Measurements from ENCODE around the gene ITGA11. TPM values are rescaled to one million over a fixed set of nuclear protein-coding genes. Genes with fewer than 3 reads are reported as not detected.

The ITGA11 gene
- polyA plus RNA-seq, 1 of the 3 experiments (the other 2 are of a cell fraction): 0.49 TPM

DNA sequence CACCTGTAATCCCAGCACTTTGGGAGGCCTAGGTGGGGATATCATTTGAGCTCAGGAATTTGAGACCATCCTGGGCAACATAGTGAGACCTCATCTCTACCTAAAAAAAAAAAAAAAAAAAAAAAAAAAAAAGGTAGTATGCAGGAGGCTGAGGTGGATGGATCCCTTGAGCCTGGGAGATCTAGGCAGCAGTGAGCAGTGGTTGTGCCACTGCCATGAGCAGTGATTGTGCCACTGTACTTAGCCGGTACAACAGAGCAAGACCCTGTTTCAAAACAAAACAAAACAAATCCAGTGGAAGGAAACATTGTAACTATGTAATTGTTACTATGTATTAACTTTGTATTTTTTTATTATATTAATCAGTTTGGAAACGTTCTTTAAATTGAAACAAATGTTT is 148.6 kb downstream of the ITGA11 start (continued):
- TF ChIP-seq POLR2AphosphoS5 (IDR thresholded peaks at IDR 0.05; ENCODE audit: low read depth, low read length) (no peak), EP300 (IDR thresholded peaks at IDR 0.05; ENCODE audit: borderline replicate concordance in 1 of 2, low read depth in 1 of 2, low read length in 1 of 2) (no peak), GATA2 (CRISPR knock-in tag; IDR thresholded peaks at IDR 0.05) (no peak), CHD2 (IDR thresholded peaks at IDR 0.05; ENCODE audit: low read length, partially characterized antibody) (no peak), FOXJ3 (CRISPR knock-in tag; IDR thresholded peaks at IDR 0.05) (no peak), MEF2A (IDR thresholded peaks at IDR 0.05; ENCODE audit: borderline replicate concordance, low read depth) (no peak), JUND (IDR thresholded peaks at IDR 0.05) (no peak), FOXM1 (IDR thresholded peaks at IDR 0.05; ENCODE audit: low read depth) (no peak), GABPA (IDR thresholded peaks at IDR 0.05; ENCODE audit: low read depth) (no peak), YY1 (IDR thresholded peaks at IDR 0.05; ENCODE audit: low read depth) (no peak)
- TF ChIP-seq, protein P1, sequence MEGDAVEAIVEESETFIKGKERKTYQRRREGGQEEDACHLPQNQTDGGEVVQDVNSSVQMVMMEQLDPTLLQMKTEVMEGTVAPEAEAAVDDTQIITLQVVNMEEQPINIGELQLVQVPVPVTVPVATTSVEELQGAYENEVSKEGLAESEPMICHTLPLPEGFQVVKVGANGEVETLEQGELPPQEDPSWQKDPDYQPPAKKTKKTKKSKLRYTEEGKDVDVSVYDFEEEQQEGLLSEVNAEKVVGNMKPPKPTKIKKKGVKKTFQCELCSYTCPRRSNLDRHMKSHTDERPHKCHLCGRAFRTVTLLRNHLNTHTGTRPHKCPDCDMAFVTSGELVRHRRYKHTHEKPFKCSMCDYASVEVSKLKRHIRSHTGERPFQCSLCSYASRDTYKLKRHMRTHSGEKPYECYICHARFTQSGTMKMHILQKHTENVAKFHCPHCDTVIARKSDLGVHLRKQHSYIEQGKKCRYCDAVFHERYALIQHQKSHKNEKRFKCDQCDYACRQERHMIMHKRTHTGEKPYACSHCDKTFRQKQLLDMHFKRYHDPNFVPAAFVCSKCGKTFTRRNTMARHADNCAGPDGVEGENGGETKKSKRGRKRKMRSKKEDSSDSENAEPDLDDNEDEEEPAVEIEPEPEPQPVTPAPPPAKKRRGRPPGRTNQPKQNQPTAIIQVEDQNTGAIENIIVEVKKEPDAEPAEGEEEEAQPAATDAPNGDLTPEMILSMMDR (IDR thresholded peaks at IDR 0.05): no peak
- TF ChIP-seq, protein P2, sequence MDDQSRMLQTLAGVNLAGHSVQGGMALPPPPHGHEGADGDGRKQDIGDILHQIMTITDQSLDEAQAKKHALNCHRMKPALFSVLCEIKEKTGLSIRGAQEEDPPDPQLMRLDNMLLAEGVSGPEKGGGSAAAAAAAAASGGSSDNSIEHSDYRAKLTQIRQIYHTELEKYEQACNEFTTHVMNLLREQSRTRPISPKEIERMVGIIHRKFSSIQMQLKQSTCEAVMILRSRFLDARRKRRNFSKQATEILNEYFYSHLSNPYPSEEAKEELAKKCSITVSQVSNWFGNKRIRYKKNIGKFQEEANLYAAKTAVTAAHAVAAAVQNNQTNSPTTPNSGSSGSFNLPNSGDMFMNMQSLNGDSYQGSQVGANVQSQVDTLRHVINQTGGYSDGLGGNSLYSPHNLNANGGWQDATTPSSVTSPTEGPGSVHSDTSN (IDR thresholded peaks at IDR 0.05): no peak
- TF ChIP-seq, protein P3, sequence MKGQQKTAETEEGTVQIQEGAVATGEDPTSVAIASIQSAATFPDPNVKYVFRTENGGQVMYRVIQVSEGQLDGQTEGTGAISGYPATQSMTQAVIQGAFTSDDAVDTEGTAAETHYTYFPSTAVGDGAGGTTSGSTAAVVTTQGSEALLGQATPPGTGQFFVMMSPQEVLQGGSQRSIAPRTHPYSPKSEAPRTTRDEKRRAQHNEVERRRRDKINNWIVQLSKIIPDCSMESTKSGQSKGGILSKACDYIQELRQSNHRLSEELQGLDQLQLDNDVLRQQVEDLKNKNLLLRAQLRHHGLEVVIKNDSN (IDR thresholded peaks at IDR 0.05; ENCODE audit: borderline replicate concordance, low read depth): no peak

DNA sequence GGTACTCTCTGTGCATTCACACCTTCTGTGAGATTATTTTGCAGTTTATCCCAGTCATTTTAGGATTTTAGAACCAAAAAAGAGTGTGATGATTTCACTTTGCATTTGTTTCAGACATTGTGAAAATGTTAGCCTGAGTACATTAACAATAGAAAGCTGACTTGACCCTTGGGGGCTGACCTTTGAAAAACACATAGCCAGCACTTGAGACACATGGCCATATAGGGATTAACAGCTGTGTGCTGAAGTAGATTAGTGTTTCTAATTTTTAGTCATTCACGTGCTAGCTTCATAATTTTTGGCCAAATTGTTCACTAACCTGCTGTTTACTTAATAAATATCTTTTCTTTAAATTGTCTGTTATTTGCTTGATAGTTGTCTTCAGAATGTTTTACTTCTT is 151.0 kb downstream of the ITGA11 start:
- Histone ChIP-seq H3K79me2 (ENCODE audit: insufficient read depth) (peaks cover 93% of the 10 kb centered on the region), H3K36me3 (replicated peaks in 1 of 2; ENCODE audit: control insufficient read depth in 1 of 2, insufficient read depth in 2 of 2, low read length in 1 of 2) (peaks cover 13 to 27% of the 10 kb centered on the region in 2 experiments), H3K27me3 (ENCODE audit: insufficient read depth) (no peaks in the 10 kb centered on the region), H3K4me2 (peak overlapping the region; percentile 82), H2AFZ (ENCODE audit: low read depth) (no peak overlapping the region), H3K9me3 (no peaks in the 10 kb centered on the region), H3K9ac (peak overlapping the region; percentile 98; the same call in 1 of the 2 replicates), H3K9me2 (no peaks in the 10 kb centered on the region), H3K4me1 (ENCODE audit: control insufficient read depth in 1 of 2, insufficient read depth in 2 of 2, low read depth in 1 of 2, low read length in 1 of 2) (peaks cover 9 to 36% of the 10 kb centered on the region in 2 experiments; a peak in 3 of 4 replicates), H3K4me3 (ENCODE audit: low read depth in 2 of 2, low read length in 1 of 2) (peak overlapping the region; percentile 86 to 98; a peak in 3 of 4 replicates), H3F3A (replicated peaks; ENCODE audit: insufficient read depth) (peaks cover 7% of the 10 kb centered on the region), H3K27ac (ENCODE audit: low read depth in 2 of 2, low read length in 1 of 2) (peak overlapping the region in 1 of 2 experiments; percentile 16; a peak in 1 of 4 replicates), H4K20me1 (ENCODE audit: insufficient read depth) (peaks cover 73% of the 10 kb centered on the region)
- ChIA-PET POLR2A (interaction anchor here (0.7 kb wide), 1 partner anchor 1977 kb away, joined by 3 read pairs; no protein-coding TSS in a partner anchor), CTCF (interaction anchor here (1.0 to 2.1 kb wide), 6 partner anchors 11 to 103 kb away, joined by 3 to 14 read pairs (median 3); no protein-coding TSS in a partner anchor)
- DNase-seq: no peak
- 67% methylated on average over 1 of the region's 1 CpG for WGBS (ENCODE audit: low lambda C conversion rate)
- TF ChIP-seq JUND (IDR thresholded peaks at IDR 0.05): no peak
- TF ChIP-seq, protein P1 (IDR thresholded peaks at IDR 0.05): no peak
- no peak for TF ChIP-seq GATA2 (CRISPR knock-in tag; IDR thresholded peaks at IDR 0.05)
- TF ChIP-seq NFIC (IDR thresholded peaks at IDR 0.05; ENCODE audit: borderline replicate concordance): no peak
- no peak for TF ChIP-seq EP300 (IDR thresholded peaks at IDR 0.05; ENCODE audit: borderline replicate concordance in 1 of 2, low read depth in 1 of 2, low read length in 1 of 2)
- TF ChIP-seq TAF1 (IDR thresholded peaks at IDR 0.05; ENCODE audit: borderline replicate concordance, low read depth, low read length): no peak
- TF ChIP-seq EZH2phosphoT487 (IDR thresholded peaks at IDR 0.05; ENCODE audit: borderline replicate concordance, low read depth): no peak
- no peak for TF ChIP-seq TCF12 (IDR thresholded peaks at IDR 0.05)
- TF ChIP-seq CHD2 (IDR thresholded peaks at IDR 0.05; ENCODE audit: low read length, partially characterized antibody): no peak
- TF ChIP-seq, protein P4, sequence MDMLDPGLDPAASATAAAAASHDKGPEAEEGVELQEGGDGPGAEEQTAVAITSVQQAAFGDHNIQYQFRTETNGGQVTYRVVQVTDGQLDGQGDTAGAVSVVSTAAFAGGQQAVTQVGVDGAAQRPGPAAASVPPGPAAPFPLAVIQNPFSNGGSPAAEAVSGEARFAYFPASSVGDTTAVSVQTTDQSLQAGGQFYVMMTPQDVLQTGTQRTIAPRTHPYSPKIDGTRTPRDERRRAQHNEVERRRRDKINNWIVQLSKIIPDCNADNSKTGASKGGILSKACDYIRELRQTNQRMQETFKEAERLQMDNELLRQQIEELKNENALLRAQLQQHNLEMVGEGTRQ (IDR thresholded peaks at IDR 0.05; ENCODE audit: borderline replicate concordance, low read depth, low read length): no peak
- no peak for TF ChIP-seq RCOR1 (IDR thresholded peaks at IDR 0.05; ENCODE audit: low read length)
- no peak for TF ChIP-seq FOXJ3 (CRISPR knock-in tag; IDR thresholded peaks at IDR 0.05)
- TF ChIP-seq, protein P5, sequence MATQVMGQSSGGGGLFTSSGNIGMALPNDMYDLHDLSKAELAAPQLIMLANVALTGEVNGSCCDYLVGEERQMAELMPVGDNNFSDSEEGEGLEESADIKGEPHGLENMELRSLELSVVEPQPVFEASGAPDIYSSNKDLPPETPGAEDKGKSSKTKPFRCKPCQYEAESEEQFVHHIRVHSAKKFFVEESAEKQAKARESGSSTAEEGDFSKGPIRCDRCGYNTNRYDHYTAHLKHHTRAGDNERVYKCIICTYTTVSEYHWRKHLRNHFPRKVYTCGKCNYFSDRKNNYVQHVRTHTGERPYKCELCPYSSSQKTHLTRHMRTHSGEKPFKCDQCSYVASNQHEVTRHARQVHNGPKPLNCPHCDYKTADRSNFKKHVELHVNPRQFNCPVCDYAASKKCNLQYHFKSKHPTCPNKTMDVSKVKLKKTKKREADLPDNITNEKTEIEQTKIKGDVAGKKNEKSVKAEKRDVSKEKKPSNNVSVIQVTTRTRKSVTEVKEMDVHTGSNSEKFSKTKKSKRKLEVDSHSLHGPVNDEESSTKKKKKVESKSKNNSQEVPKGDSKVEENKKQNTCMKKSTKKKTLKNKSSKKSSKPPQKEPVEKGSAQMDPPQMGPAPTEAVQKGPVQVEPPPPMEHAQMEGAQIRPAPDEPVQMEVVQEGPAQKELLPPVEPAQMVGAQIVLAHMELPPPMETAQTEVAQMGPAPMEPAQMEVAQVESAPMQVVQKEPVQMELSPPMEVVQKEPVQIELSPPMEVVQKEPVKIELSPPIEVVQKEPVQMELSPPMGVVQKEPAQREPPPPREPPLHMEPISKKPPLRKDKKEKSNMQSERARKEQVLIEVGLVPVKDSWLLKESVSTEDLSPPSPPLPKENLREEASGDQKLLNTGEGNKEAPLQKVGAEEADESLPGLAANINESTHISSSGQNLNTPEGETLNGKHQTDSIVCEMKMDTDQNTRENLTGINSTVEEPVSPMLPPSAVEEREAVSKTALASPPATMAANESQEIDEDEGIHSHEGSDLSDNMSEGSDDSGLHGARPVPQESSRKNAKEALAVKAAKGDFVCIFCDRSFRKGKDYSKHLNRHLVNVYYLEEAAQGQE (IDR thresholded peaks at IDR 0.05; ENCODE audit: low read depth, low read length): no peak

All from SK-N-SH (cell line).